Measurements from ENCODE around the gene KCNA2. TPM values are rescaled to one million over a fixed set of nuclear protein-coding genes. Genes with fewer than 3 reads are reported as not detected.

Gene KCNA2
- total and polyA plus RNA-seq, 2 of the 4 experiments (the other 2 are of a cell fraction): not detected

GRCh38 chr1:110635434-110635833 lies 29.3 kb upstream of the KCNA2 start:
- 100% methylated on average over 1 of the region's 2 CpGs; no CpG with 5 or more reads in 1 of the 2 experiments for WGBS, 2 experiments (ENCODE audit: extremely low coverage in 2 of 2, insufficient read length in 1 of 2)
- DNase-seq (no peak), ATAC-seq (ENCODE audit: low read depth) (no peak)
- intact Hi-C loops (cut with micrococcal nuclease) (no loop called here), dilution Hi-C loops (cut with HindIII; ENCODE audit: low sequenced_read_pairs, unreplicated experiment) (no loop called here), in situ Hi-C loops (cut with MboI; ENCODE audit: low sequenced_read_pairs) (no loop called here)
- Histone ChIP-seq H4K8ac (ENCODE audit: low read depth in 2 of 2, low read length in 2 of 2) (no peak overlapping the region; a peak in 1 of 4 replicates), H3K36me3 (ENCODE audit: control insufficient read depth, insufficient read depth, low read length) (no peaks in the 10 kb centered on the region), H4K5ac (ENCODE audit: low read depth, low read length) (no peak overlapping the region), H2BK20ac (ENCODE audit: low read depth, low read length) (no peak overlapping the region), H3K79me1 (ENCODE audit: low read depth in 1 of 2, low read length in 2 of 2) (no peaks in the 10 kb centered on the region), H2BK120ac (ENCODE audit: low read depth, low read length) (no peak overlapping the region), H3K27ac (ENCODE audit: insufficient read depth, low read length) (no peak overlapping the region), H2AK5ac (ENCODE audit: low read depth, low read length) (no peak overlapping the region; the same call in 1 of the 2 replicates), H3K14ac (replicated peaks; ENCODE audit: low read depth, low read length) (no peak overlapping the region), H3K4me1 (ENCODE audit: control insufficient read depth, insufficient read depth, low read length) (peaks cover 5% of the 10 kb centered on the region; the same call in 1 of the 2 replicates), H3K9me3 (ENCODE audit: control insufficient read depth, insufficient read depth, low read length) (no peaks in the 10 kb centered on the region), H3K23ac (ENCODE audit: low read depth, low read length) (no peak overlapping the region), H4K20me1 (ENCODE audit: insufficient read depth, low read length) (no peaks in the 10 kb centered on the region), H3K18ac (ENCODE audit: low read depth, low read length) (no peak overlapping the region), H4K91ac (ENCODE audit: insufficient read depth, low read depth, low read length) (no peak overlapping the region; the same call in 1 of the 2 replicates), H3K9me1 (ENCODE audit: insufficient read depth, low read length) (no peaks in the 10 kb centered on the region), H3K4me3 (ENCODE audit: insufficient read depth, low read depth, low read length) (no peak overlapping the region), H3K4ac (ENCODE audit: low read depth, low read length) (no peak overlapping the region), H3K27me3 (ENCODE audit: control insufficient read depth, insufficient read depth, low read length) (peaks cover 9% of the 10 kb centered on the region; the same call in 1 of the 2 replicates), H2BK15ac (ENCODE audit: low read depth, low read length) (no peak overlapping the region), H2AFZ (replicated peaks; ENCODE audit: low read length, poor library complexity) (no peak overlapping the region), H2BK5ac (ENCODE audit: low read depth, low read length, poor library complexity, severe bottlenecking) (no peak overlapping the region), H3K4me2 (ENCODE audit: low read depth, low read length) (no peak overlapping the region), H2AK9ac (replicated peaks; ENCODE audit: low read depth, low read length, poor library complexity) (no peak overlapping the region), H3K56ac (ENCODE audit: extremely low read depth, insufficient read depth, low read length) (no peak overlapping the region), H3K9ac (ENCODE audit: low read depth, low read length) (no peak overlapping the region)
- ChIA-PET POLR2A (ENCODE audit: unreplicated experiment) (no interaction called here), CTCF (no interaction called here)
- no TSS peak for BruUV-seq (replicated peaks)
- TF ChIP-seq RCOR1 (IDR thresholded peaks at IDR 0.05; ENCODE audit: insufficient replicate concordance, low read length): no peak
- no peak for TF ChIP-seq SMC3 (IDR thresholded peaks at IDR 0.05; ENCODE audit: low read depth, low read length)
- no peak for TF ChIP-seq BHLHE40 (IDR thresholded peaks at IDR 0.05; ENCODE audit: low read depth, low read length)

Data from IMR-90 (cell line).